Keratinocyte (primary cell): ENCODE results near the gene SKP1. TPM values are rescaled to one million over a fixed set of nuclear protein-coding genes. Genes with fewer than 3 reads are reported as not detected.

ENCODE experiments used
- DNase-seq: peaks from one replicate; pipeline ENCODE4 v3.0.0-alpha.2; 2011; ENCODE audit warnings: low read depth, missing footprints, low spot score
- FAIRE-seq: peaks from 2 replicates; lab custom pipeline; 2011; peaks lifted over from hg19 to GRCh38; lab: Jason Lieb, UNC
- H2AFZ ChIP-seq: 2 replicates; pipeline ENCODE4 v1.6.0; 2012; ENCODE audit warnings: low read length, control low read depth, inconsistent platforms; ENCODE audit not compliant: control insufficient read depth
- H3K27ac ChIP-seq: 2 replicates; pipeline ENCODE4 v1.5.1; 2011; ENCODE audit warnings: low read length; ENCODE audit not compliant: control insufficient read depth, insufficient read depth
- H3K27me3 ChIP-seq: 3 replicates; pipeline ENCODE4 v1.6.0; 2011; ENCODE audit warnings: low read length; ENCODE audit not compliant: control insufficient read depth, insufficient read depth; ENCODE audit errors: extremely low read depth
- H3K36me3 ChIP-seq, 2 experiments: 2 replicates in 1 of 2; 3 replicates in 1 of 2; pipeline ENCODE4 v1.5.1; 2011; ENCODE audit warnings: low read length in 2 of 2, mild to moderate bottlenecking in 1 of 2; ENCODE audit not compliant: control insufficient read depth in 2 of 2, insufficient read depth in 2 of 2; ENCODE audit errors: extremely low read depth in 1 of 2
- H3K4me1 ChIP-seq: 3 replicates; pipeline ENCODE4 v1.5.1; 2011; ENCODE audit warnings: low read length; ENCODE audit not compliant: control insufficient read depth, insufficient read depth; ENCODE audit errors: extremely low read depth
- H3K4me2 ChIP-seq: 3 replicates; pipeline ENCODE4 v1.6.0; 2011; ENCODE audit warnings: low read depth, low read length; ENCODE audit not compliant: control insufficient read depth, insufficient read depth; ENCODE audit errors: extremely low read depth
- H3K4me3 ChIP-seq, 3 experiments: fragments of 200-600 bp in 1 of 3; sonication (generic) in 1 of 3; 2 replicates in 2 of 3; 3 replicates in 1 of 3; pipeline ENCODE4 v1.5.1; 2011 to 2016; ENCODE audit warnings: low read length in 3 of 3, mild to moderate bottlenecking in 3 of 3, control low read depth in 2 of 3, inconsistent platforms in 1 of 3, low read depth in 1 of 3, mixed read lengths in 1 of 3, mixed run types in 1 of 3, moderate library complexity in 1 of 3; ENCODE audit not compliant: control insufficient read depth in 2 of 3, insufficient read depth in 2 of 3; ENCODE audit errors: extremely low read depth in 1 of 3
- H3K79me2 ChIP-seq: 2 replicates; pipeline ENCODE4 v1.6.0; 2012; ENCODE audit warnings: low read length; ENCODE audit not compliant: control insufficient read depth, insufficient read depth
- H3K9ac ChIP-seq: 3 replicates; pipeline ENCODE4 v1.6.0; 2011; ENCODE audit warnings: low read length; ENCODE audit not compliant: control insufficient read depth, insufficient read depth; ENCODE audit errors: extremely low read depth
- H3K9me1 ChIP-seq: 3 replicates; pipeline ENCODE4 v1.6.0; 2011; ENCODE audit warnings: low read length; ENCODE audit not compliant: control insufficient read depth, insufficient read depth; ENCODE audit errors: extremely low read depth
- H3K9me3 ChIP-seq: 2 replicates; pipeline ENCODE4 v1.5.1; 2012; ENCODE audit warnings: low read depth, low read length; ENCODE audit not compliant: control insufficient read depth
- H4K20me1 ChIP-seq: 3 replicates; pipeline ENCODE4 v1.6.0; 2011; ENCODE audit warnings: low read length; ENCODE audit not compliant: control insufficient read depth, insufficient read depth; ENCODE audit errors: extremely low read depth
- EZH2 ChIP-seq: IDR thresholded peaks from one replicate; pipeline ENCODE4 v1.6.1; 2012; ENCODE audit warnings: inconsistent platforms, mild to moderate bottlenecking, low read length, moderate library complexity
- dilution Hi-C: fragments of 300-500 bp; cut with MboI; formaldehyde crosslinking; loops from one replicate; pipeline ENCODE4 v1.7.0; 2020; ENCODE audit warnings: low sequenced_read_pairs; ENCODE audit not compliant: extremely low pct_ligation_motif_present
- polyA plus RNA-seq, 5 experiments: library from polyadenylated mRNA; depleted of rRNA in 3 of 5; stranded (reverse) in 3 of 5; stranded (forward) in 1 of 5; unstranded in 1 of 5; fragments of >200 nt; gene quantifications; 1 replicate in 1 of 5; 2 replicates in 3 of 5; 3 replicates in 1 of 5; pipeline versions ENCODE4 v1.2.1 to v1.2.3, GENCODE V29; 2011 to 2012; ENCODE audit warnings: missing spikeins in 2 of 5, low read depth in 1 of 5, low replicate concordance in 1 of 5
- TF ChIP-seq, protein P1 (sequence below), 3 experiments: IDR thresholded peaks in 1 of 3; conservative IDR thresholded peaks in 1 of 3; optimal IDR thresholded peaks in 1 of 3; 2 replicates in 2 of 3; 3 replicates in 1 of 3; pipeline versions ENCODE3 to v1.5.1; 2011; ENCODE audit warnings: low read length in 3 of 3, mild to moderate bottlenecking in 3 of 3, moderate library complexity in 2 of 3, control low read depth in 1 of 3, inconsistent platforms in 1 of 3; ENCODE audit not compliant: insufficient read depth in 2 of 3; ENCODE audit errors: extremely low read depth in 1 of 3

SKP1 gene
- polyA plus RNA-seq, 1 donor (not counting 4 experiments of a cell fraction or from before 2014, with no cell fraction given), result 444 TPM

GRCh38 chr5:134188092-134188491 lies 11.3 kb upstream of the SKP1 start:
- Histone ChIP-seq H3K9ac (no peak overlapping the region), H3K4me3 (no peak overlapping the region), H3K9me3 (no peaks in the 10 kb centered on the region), H3K27me3 (no peaks in the 10 kb centered on the region), H3K79me2 (no peaks in the 10 kb centered on the region), H2AFZ (no peak overlapping the region), H3K4me1 (no peaks in the 10 kb centered on the region), H4K20me1 (no peaks in the 10 kb centered on the region), H3K27ac (no peak overlapping the region), H3K9me1 (no peaks in the 10 kb centered on the region), H3K4me2 (no peak overlapping the region), H3K36me3 (no peaks in the 10 kb centered on the region)
- dilution Hi-C loops, result no loop called here
- FAIRE-seq (no peak), DNase-seq (no peak)
- no peak for TF ChIP-seq EZH2
- TF ChIP-seq, protein P1, sequence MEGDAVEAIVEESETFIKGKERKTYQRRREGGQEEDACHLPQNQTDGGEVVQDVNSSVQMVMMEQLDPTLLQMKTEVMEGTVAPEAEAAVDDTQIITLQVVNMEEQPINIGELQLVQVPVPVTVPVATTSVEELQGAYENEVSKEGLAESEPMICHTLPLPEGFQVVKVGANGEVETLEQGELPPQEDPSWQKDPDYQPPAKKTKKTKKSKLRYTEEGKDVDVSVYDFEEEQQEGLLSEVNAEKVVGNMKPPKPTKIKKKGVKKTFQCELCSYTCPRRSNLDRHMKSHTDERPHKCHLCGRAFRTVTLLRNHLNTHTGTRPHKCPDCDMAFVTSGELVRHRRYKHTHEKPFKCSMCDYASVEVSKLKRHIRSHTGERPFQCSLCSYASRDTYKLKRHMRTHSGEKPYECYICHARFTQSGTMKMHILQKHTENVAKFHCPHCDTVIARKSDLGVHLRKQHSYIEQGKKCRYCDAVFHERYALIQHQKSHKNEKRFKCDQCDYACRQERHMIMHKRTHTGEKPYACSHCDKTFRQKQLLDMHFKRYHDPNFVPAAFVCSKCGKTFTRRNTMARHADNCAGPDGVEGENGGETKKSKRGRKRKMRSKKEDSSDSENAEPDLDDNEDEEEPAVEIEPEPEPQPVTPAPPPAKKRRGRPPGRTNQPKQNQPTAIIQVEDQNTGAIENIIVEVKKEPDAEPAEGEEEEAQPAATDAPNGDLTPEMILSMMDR (optimal IDR thresholded peaks at IDR 0.05 in 1 of 3, IDR thresholded peaks at IDR 0.05 in 1 of 3, conservative IDR thresholded peaks at IDR 0.05 in 1 of 3; ENCODE audit: extremely low read depth in 1 of 3, insufficient read depth in 2 of 3, low read length in 3 of 3), result no peak

GRCh38 chr5:134184155-134185135 lies 7.7 kb upstream of the SKP1 start:
- DNase-seq (no peak), FAIRE-seq (no peak)
- dilution Hi-C loops, result no loop called here
- Histone ChIP-seq H3K27ac (no peak overlapping the region), H3K4me2 (no peak overlapping the region), H3K79me2 (no peaks in the 10 kb centered on the region), H4K20me1 (no peaks in the 10 kb centered on the region), H3K9me1 (no peaks in the 10 kb centered on the region), H3K36me3 (no peaks in the 10 kb centered on the region), H3K27me3 (no peaks in the 10 kb centered on the region), H3K4me3 (no peak overlapping the region), H3K9me3 (no peaks in the 10 kb centered on the region), H3K4me1 (no peaks in the 10 kb centered on the region), H2AFZ (no peak overlapping the region), H3K9ac (no peak overlapping the region)
- no peak for TF ChIP-seq EZH2
- TF ChIP-seq, protein P1 (optimal IDR thresholded peaks at IDR 0.05 in 1 of 3, IDR thresholded peaks at IDR 0.05 in 1 of 3, conservative IDR thresholded peaks at IDR 0.05 in 1 of 3; ENCODE audit: extremely low read depth in 1 of 3, insufficient read depth in 2 of 3, low read length in 3 of 3), result peak; percentile 94 to 98 (median 97)
